OCI-LY7 (cell line): Measurements from ENCODE around the gene LRP5. TPM values are rescaled to one million over a fixed set of nuclear protein-coding genes. Genes with fewer than 3 reads are reported as not detected.

ENCODE experiments used
- BruUV-seq: library from RNA; stranded (reverse); fragments of 400-500 nt; replicated peaks from 2 replicates; lab custom pipeline; 2021; lab: Mats Ljungman, UMichigan
- CTCF ChIA-PET: fragments of 300-600 bp; sonication (Branson Sonifier 250); formaldehyde crosslinking; loops from one replicate; lab custom pipeline; 2022; ENCODE audit warnings: antibody characterized with exemption; ENCODE audit not compliant: unreplicated experiment; lab: Charles Lee
- POLR2A ChIA-PET: fragments of 300-600 bp; sonication (Branson Sonifier 250); formaldehyde crosslinking; loops from one replicate; lab custom pipeline; 2022; ENCODE audit warnings: antibody characterized with exemption; lab: Charles Lee
- DNase-seq: peaks from one replicate; pipeline ENCODE4 v3.0.0-alpha.2; 2015; ENCODE audit warnings: low spot score
- H2AFZ ChIP-seq: fragments of 200-600 bp; sonication (generic), shearing (Covaris generic); 2 replicates; pipeline ENCODE4 v1.6.1; 2014; ENCODE audit warnings: mild to moderate bottlenecking, antibody characterized with exemption, low read length, moderate library complexity
- H3K27ac ChIP-seq: fragments of 200-600 bp; sonication (generic); 2 replicates; pipeline ENCODE4 v1.5.1; 2014; ENCODE audit warnings: mixed run types, low read depth, mild to moderate bottlenecking, moderate library complexity, low read length, inconsistent platforms; ENCODE audit not compliant: poor library complexity, severe bottlenecking
- H3K36me3 ChIP-seq: fragments of 200-600 bp; sonication (generic); 2 replicates; pipeline ENCODE4 v1.6.1; 2014; ENCODE audit warnings: mild to moderate bottlenecking, antibody characterized with exemption, low read length, moderate library complexity, mixed read lengths; ENCODE audit not compliant: insufficient read depth
- H3K4me1 ChIP-seq: fragments of 200-600 bp; sonication (generic); 2 replicates; pipeline ENCODE4 v1.5.1; 2014; ENCODE audit warnings: mild to moderate bottlenecking, low read length; ENCODE audit not compliant: insufficient read depth, poor library complexity, severe bottlenecking
- H3K4me2 ChIP-seq: fragments of 200-600 bp; sonication (generic); 2 replicates; pipeline ENCODE4 v1.6.1; 2014; ENCODE audit warnings: mild to moderate bottlenecking, low read length
- H3K4me3 ChIP-seq: fragments of 200-600 bp; sonication (generic); 2 replicates; pipeline ENCODE4 v1.5.1; 2014; ENCODE audit warnings: mild to moderate bottlenecking, low read depth, low read length; ENCODE audit not compliant: poor library complexity, severe bottlenecking
- H3K79me2 ChIP-seq: fragments of 200-600 bp; sonication (generic); 2 replicates; pipeline ENCODE4 v1.6.1; 2016; ENCODE audit warnings: low read depth, mild to moderate bottlenecking, low read length, moderate library complexity, mixed read lengths; ENCODE audit not compliant: insufficient read depth
- H3K9me2 ChIP-seq: fragments of 200-600 bp; sonication (generic); 2 replicates; pipeline ENCODE4 v1.6.1; 2016; ENCODE audit warnings: mild to moderate bottlenecking, low read length, mixed read lengths; ENCODE audit not compliant: insufficient read depth
- H3K9me3 ChIP-seq: fragments of 200-600 bp; sonication (generic); 2 replicates; pipeline ENCODE4 v1.6.1; 2014; ENCODE audit warnings: mild to moderate bottlenecking, mixed run types, low read length, mixed read lengths
- H4K20me1 ChIP-seq: fragments of 200-600 bp; sonication (generic); 2 replicates; pipeline ENCODE4 v1.6.1; 2014; ENCODE audit warnings: mild to moderate bottlenecking, antibody characterized with exemption, low read length, moderate library complexity, mixed read lengths; ENCODE audit not compliant: insufficient read depth
- CTCF ChIP-seq: fragments of 200-600 bp; sonication (generic); conservative IDR thresholded peaks from 2 replicates; pipeline ENCODE4 v1.5.1; 2014; ENCODE audit warnings: mild to moderate bottlenecking, antibody characterized with exemption, low read length, moderate library complexity, mixed read lengths
- EZH2phosphoT487 ChIP-seq: fragments of 200-600 bp; sonication (generic); IDR thresholded peaks from 2 replicates; pipeline ENCODE4 v1.6.1; 2018; ENCODE audit warnings: low read depth, borderline replicate concordance, mild to moderate bottlenecking, mixed run types, antibody characterized with exemption, low read length, moderate library complexity, mixed read lengths
- intact Hi-C: fragments of 100-400 bp; cut with micrococcal nuclease; formaldehyde crosslinking; loops from one replicate; pipeline ENCODE4 v1.10.0; 2022; ENCODE audit not compliant: unreplicated experiment
- total RNA-seq, 2 experiments: library from RNA; depleted of rRNA in 1 of 2; stranded (reverse); fragments of >200 nt in 1 of 2; shearing (Covaris generic) in 1 of 2; gene quantifications; 2 replicates each; pipeline ENCODE4 v1.2.3, GENCODE V29; 2014 to 2022

LRP5 gene
- total RNA-seq, 2 experiments from 2014 or later = 0.60 TPM; not detected in 1

GRCh38 chr11:68430384-68430783 is 118.0 kb downstream of the LRP5 start:
- BruUV-seq = no TSS peak
- intact Hi-C loops = no loop called here
- Histone ChIP-seq H3K4me3 (no peak overlapping the region), H3K4me2 (no peak overlapping the region), H3K9me3 (peaks cover 9% of the 10 kb centered on the region), H2AFZ (no peak overlapping the region), H3K27ac (no peak overlapping the region), H3K4me1 (no peaks in the 10 kb centered on the region), H3K9me2 (no peaks in the 10 kb centered on the region), H3K36me3 (no peaks in the 10 kb centered on the region), H3K79me2 (no peaks in the 10 kb centered on the region), H4K20me1 (no peaks in the 10 kb centered on the region)
- DNase-seq = no peak
- ChIA-PET POLR2A (interaction anchor here (0.5 kb wide), 1 partner anchor 52 kb away, joined by 3 read pairs; no protein-coding TSS in a partner anchor), CTCF (no interaction called here)
- no peak for TF ChIP-seq CTCF
- no peak for TF ChIP-seq EZH2phosphoT487

- DNase-seq = no peak
- Histone ChIP-seq H3K27ac (no peak overlapping the region), H4K20me1 (no peaks in the 10 kb centered on the region), H2AFZ (no peak overlapping the region), H3K4me3 (no peak overlapping the region), H3K79me2 (no peaks in the 10 kb centered on the region), H3K36me3 (no peaks in the 10 kb centered on the region), H3K4me2 (no peak overlapping the region), H3K9me2 (no peaks in the 10 kb centered on the region), H3K4me1 (no peaks in the 10 kb centered on the region), H3K9me3 (peaks cover 9% of the 10 kb centered on the region)
- ChIA-PET POLR2A (interaction anchor here (0.5 to 0.7 kb wide), 2 partner anchors 51 to 120 kb away, joined by 3 to 7 read pairs; no protein-coding TSS in a partner anchor), CTCF (no interaction called here)
- TF ChIP-seq EZH2phosphoT487 (no peak), CTCF (no peak)
- intact Hi-C loops = no loop called here
- BruUV-seq = no TSS peak
Measured at GRCh38 chr11:68430801-68431200, 118.4 kb downstream of the LRP5 start.

GRCh38 chr11:68431984-68432645 is 119.7 kb downstream of the LRP5 start:
- H3K4me1 ChIP-seq = no peaks in the 10 kb centered on the region
- H3K27ac ChIP-seq = no peak overlapping the region
- intact Hi-C loops = no loop called here
- no peaks in the 10 kb centered on the region for H3K9me2 ChIP-seq
- BruUV-seq = no TSS peak
- H3K79me2 ChIP-seq = no peaks in the 10 kb centered on the region
- CTCF ChIA-PET = no interaction called here
- DNase-seq = no peak
- POLR2A ChIA-PET = no interaction called here
- H3K4me3 ChIP-seq = no peak overlapping the region
- no peak for TF ChIP-seq CTCF
- TF ChIP-seq EZH2phosphoT487 = no peak
- no peak overlapping the region for H2AFZ ChIP-seq
- no peak overlapping the region for H3K4me2 ChIP-seq
- no peaks in the 10 kb centered on the region for H3K36me3 ChIP-seq
- peaks cover 9% of the 10 kb centered on the region for H3K9me3 ChIP-seq
- H4K20me1 ChIP-seq = no peaks in the 10 kb centered on the region
